SU-DHL-6 (cell line): Measurements from ENCODE around the gene NAP1L4.

Experiments
- EZH2phosphoT487 ChIP-seq: fragments of 200-600 bp; sonication (generic), shearing (Covaris generic); conservative IDR thresholded peaks from 2 replicates; pipeline ENCODE4 v1.6.1; 2018; ENCODE audit warnings: mild to moderate bottlenecking, antibody characterized with exemption, low read length, moderate library complexity, mixed read lengths
- TF ChIP-seq, protein P1 (sequence below): fragments of 200-600 bp; sonication (generic); IDR thresholded peaks from one replicate; pipeline ENCODE4 v1.5.1; 2017; ENCODE audit warnings: antibody characterized with exemption, mild to moderate bottlenecking, low read length, moderate library complexity; ENCODE audit not compliant: insufficient read depth, poor library complexity, severe bottlenecking

DNA sequence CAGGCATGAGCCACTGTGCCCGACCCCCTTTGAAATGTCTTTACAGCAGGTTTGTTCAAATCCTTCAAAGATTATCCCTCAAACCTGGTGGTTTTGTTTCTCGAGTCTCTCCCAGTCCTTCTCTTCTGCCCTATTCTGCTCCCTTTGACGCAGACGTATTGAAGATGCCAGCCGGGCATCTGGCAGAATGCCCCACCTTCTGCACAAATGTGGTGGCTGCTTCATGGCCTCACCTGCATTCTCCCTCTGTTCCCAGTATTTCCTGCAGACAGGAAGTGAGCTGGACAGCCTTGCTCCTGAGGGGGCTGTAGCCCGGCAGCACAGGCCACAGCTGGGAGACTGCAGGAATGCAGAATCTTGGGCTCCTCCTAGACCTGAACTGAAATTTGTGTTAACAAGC is 4.8 kb upstream of the NAP1L4 start:
- TF ChIP-seq, protein P1, sequence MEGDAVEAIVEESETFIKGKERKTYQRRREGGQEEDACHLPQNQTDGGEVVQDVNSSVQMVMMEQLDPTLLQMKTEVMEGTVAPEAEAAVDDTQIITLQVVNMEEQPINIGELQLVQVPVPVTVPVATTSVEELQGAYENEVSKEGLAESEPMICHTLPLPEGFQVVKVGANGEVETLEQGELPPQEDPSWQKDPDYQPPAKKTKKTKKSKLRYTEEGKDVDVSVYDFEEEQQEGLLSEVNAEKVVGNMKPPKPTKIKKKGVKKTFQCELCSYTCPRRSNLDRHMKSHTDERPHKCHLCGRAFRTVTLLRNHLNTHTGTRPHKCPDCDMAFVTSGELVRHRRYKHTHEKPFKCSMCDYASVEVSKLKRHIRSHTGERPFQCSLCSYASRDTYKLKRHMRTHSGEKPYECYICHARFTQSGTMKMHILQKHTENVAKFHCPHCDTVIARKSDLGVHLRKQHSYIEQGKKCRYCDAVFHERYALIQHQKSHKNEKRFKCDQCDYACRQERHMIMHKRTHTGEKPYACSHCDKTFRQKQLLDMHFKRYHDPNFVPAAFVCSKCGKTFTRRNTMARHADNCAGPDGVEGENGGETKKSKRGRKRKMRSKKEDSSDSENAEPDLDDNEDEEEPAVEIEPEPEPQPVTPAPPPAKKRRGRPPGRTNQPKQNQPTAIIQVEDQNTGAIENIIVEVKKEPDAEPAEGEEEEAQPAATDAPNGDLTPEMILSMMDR: no peak
- no peak for TF ChIP-seq EZH2phosphoT487
